ENCODE data around the gene EHD3.

The EHD3 gene

GRCh38 chr2:31227711-31228125, 6.2 kb upstream of the EHD3 start:
- no peak for TF ChIP-seq CTCF (IDR thresholded peaks at IDR 0.05; ENCODE audit: extremely low read depth, missing control alignments)
- no peak for DNase-seq (ENCODE audit: low spot score)

GRCh38 chr2:31228717-31229116, 5.2 kb upstream of the EHD3 start:
- TF ChIP-seq CTCF (IDR thresholded peaks at IDR 0.05; ENCODE audit: extremely low read depth, missing control alignments): no peak
- no peak for DNase-seq (ENCODE audit: low spot score)

- DNase-seq (ENCODE audit: low spot score): no peak
- TF ChIP-seq CTCF (IDR thresholded peaks at IDR 0.05; ENCODE audit: extremely low read depth, missing control alignments): no peak
Observed at GRCh38 chr2:31230751-31231150, 3.2 kb upstream of the EHD3 start.

GRCh38 chr2:31231571-31232302, 2.2 kb upstream of the EHD3 start:
- no peak for DNase-seq (ENCODE audit: low spot score)
- no peak for TF ChIP-seq CTCF (IDR thresholded peaks at IDR 0.05; ENCODE audit: extremely low read depth, missing control alignments)

- TF ChIP-seq CTCF (IDR thresholded peaks at IDR 0.05; ENCODE audit: extremely low read depth, missing control alignments): no peak
- DNase-seq (ENCODE audit: low spot score): no peak
Observed at GRCh38 chr2:31232586-31232985, 1.4 kb upstream of the EHD3 start.

- DNase-seq (ENCODE audit: low spot score): no peak
- no peak for TF ChIP-seq CTCF (IDR thresholded peaks at IDR 0.05; ENCODE audit: extremely low read depth, missing control alignments)
Observed at GRCh38 chr2:31233231-31233630, 721 bp upstream of the EHD3 start.

- TF ChIP-seq CTCF (IDR thresholded peaks at IDR 0.05; ENCODE audit: extremely low read depth, missing control alignments): no peak
- DNase-seq (ENCODE audit: low spot score): no peak
Observed at GRCh38 chr2:31234683-31235503, 941 bp downstream of the EHD3 start.

Measured in GM20000 (cell line).